Measurements from ENCODE around the gene CAVIN3.

The CAVIN3 gene

DNA sequence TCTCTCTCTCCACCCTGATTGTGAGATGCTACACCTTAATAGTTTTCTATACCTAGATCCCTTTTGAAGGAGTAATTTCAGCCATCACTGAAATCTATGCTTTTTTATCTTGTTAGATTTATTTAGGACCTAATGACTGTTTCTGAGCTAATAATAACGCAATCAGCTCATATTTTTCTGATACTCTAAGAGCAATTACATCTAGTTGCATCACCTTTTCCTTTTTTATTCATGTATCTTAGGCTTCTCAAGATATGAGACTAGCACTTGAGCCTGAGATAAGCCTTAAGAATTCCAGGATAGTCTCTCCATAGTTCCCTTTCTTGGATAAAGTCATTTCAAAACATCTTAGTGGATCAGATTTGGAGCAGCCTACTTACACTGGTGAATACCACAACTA lies 25.1 kb upstream of the CAVIN3 start:
- TF ChIP-seq, protein P1, sequence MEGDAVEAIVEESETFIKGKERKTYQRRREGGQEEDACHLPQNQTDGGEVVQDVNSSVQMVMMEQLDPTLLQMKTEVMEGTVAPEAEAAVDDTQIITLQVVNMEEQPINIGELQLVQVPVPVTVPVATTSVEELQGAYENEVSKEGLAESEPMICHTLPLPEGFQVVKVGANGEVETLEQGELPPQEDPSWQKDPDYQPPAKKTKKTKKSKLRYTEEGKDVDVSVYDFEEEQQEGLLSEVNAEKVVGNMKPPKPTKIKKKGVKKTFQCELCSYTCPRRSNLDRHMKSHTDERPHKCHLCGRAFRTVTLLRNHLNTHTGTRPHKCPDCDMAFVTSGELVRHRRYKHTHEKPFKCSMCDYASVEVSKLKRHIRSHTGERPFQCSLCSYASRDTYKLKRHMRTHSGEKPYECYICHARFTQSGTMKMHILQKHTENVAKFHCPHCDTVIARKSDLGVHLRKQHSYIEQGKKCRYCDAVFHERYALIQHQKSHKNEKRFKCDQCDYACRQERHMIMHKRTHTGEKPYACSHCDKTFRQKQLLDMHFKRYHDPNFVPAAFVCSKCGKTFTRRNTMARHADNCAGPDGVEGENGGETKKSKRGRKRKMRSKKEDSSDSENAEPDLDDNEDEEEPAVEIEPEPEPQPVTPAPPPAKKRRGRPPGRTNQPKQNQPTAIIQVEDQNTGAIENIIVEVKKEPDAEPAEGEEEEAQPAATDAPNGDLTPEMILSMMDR (conservative IDR thresholded peaks at IDR 0.05; ENCODE audit: low read length) = no peak

DNA sequence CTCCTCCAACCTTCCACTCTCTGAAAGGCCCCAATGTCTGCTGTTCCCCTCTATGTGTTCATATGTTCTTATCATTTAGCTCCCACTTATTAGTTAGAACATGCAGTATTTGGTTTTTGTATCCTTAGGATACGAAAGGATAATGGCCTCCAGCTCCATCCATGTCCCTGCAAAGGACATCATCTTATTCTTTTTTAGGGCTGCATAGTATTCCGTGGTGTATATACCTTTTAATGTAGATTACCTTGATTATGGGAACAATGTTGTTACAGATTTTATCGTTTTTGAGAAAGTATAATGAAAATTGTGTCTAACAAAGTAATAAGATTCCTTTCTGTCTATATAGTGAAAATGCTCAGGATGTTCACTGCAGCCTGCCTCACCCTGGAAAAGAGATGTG lies 16.0 kb upstream of the CAVIN3 start:
- H3K4me3 ChIP-seq (ENCODE audit: low read length) = no peak overlapping the region
- TF ChIP-seq, protein P1 (conservative IDR thresholded peaks at IDR 0.05; ENCODE audit: low read length) = no peak
- no peak for DNase-seq (ENCODE audit: low read depth)

More for the DNA sequence above, 25.1 kb upstream of the CAVIN3 start:
- no peak overlapping the region for H3K4me3 ChIP-seq (ENCODE audit: low read length)
- DNase-seq (ENCODE audit: low read depth) = no peak

DNA sequence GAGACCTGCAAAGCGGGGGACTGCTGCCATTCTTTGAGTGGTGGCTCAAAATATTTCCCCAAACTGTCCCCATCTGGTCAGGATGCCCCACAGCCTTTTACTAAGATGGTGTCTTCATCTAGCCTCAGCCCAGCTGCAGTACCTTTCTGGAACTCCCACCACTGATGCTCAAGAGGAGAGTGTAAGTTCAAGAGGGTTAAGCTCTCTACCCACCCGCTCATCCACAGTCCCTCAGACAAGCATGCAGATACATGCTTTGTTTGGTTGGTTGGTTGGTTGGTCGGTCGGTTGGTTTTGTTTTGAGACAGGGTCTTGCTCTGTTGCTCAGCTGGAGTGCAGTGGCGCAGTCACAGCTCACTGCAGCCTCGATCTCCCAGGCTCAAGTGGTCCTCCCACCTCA lies 14.5 kb upstream of the CAVIN3 start:
- no peak for DNase-seq (ENCODE audit: low read depth)
- TF ChIP-seq, protein P1 (conservative IDR thresholded peaks at IDR 0.05; ENCODE audit: low read length) = no peak
- H3K4me3 ChIP-seq (ENCODE audit: low read length) = no peak overlapping the region

DNA sequence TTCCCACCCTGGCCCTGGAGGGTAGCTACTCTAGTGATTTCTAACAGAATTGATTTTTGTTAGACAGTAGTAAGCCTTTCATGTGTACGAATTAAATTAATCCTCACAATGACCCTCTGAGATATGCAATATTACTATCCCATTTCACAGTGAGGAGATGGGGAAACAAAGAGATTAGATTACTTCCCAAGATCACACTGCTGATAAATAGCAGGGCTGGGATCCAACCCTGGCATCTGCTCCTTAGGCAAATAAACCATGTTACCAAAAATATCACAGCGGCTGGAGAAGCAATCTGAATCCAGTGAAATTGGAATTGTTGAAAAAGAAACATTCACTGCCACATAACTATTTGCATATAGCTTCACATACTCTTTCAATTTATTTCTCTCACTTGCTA lies 12.8 kb upstream of the CAVIN3 start:
- TF ChIP-seq, protein P1 (conservative IDR thresholded peaks at IDR 0.05; ENCODE audit: low read length) = no peak
- H3K4me3 ChIP-seq (ENCODE audit: low read length) = no peak overlapping the region
- DNase-seq (ENCODE audit: low read depth) = peak; percentile 15

DNA sequence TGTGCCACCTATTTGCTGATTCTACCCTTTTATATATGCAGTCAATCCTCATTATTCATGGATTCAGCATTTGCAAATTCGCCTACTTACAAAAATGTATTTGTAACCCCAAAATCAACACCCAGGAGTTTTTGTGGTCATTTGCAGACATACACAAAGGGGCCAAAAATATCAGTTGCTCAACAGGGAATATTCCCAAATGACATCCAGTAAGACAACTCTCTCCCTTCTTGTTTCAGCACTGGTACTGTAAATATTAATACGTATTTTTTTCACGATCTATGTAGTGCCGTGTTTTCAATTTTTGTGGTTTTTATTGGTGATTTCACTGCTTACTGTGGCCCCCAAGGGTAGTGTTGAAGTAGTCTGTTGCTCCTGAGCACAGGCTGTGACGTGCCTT lies 11.8 kb upstream of the CAVIN3 start:
- peak; percentile 16 for DNase-seq (ENCODE audit: low read depth)
- TF ChIP-seq, protein P1 (conservative IDR thresholded peaks at IDR 0.05; ENCODE audit: low read length) = no peak
- H3K4me3 ChIP-seq (ENCODE audit: low read length) = no peak overlapping the region

DNA sequence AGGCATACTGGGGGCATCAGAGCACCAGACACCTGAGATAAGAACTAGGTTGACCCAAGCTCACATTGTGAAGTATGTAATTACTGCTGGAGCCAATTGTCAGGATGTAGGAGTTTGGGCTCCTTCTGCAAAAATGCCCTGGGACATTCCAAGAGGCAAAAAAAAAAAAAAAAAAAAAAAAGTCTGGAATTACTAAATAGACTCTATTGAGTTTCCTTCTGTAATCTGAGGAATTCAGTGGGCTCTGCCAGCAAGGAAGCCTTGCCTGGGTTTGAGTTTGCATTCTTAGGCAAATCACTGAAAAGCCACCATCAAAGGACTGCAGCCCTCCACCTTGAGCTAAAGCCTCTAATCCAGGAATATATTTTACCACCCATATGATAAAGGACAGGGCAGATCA lies 8.0 kb upstream of the CAVIN3 start:
- no peak overlapping the region for H3K4me3 ChIP-seq (ENCODE audit: low read length)
- TF ChIP-seq, protein P1 (conservative IDR thresholded peaks at IDR 0.05; ENCODE audit: low read length) = no peak
- DNase-seq (ENCODE audit: low read depth) = peak; percentile 57

DNA sequence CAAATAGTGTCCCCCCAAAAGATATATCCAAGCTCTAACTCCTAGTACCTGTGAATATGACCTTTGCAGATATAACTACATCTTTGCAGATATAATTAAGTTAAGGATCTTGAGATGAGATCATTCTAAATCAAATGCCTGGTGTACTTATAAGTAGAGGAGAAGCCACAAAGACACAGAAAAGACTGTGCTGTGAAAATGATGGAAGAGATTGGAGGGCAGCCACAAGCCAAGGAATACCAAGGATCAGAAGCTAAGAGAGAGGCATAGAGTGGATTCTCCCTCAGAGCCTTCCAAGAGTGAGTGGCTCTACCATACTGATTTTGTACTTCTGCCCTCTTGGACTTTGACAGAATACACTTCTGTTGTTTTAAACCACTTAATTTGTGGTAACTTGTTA lies 7.5 kb upstream of the CAVIN3 start:
- H3K4me3 ChIP-seq (ENCODE audit: low read length) = no peak overlapping the region
- no peak for DNase-seq (ENCODE audit: low read depth)
- TF ChIP-seq, protein P1 (conservative IDR thresholded peaks at IDR 0.05; ENCODE audit: low read length) = no peak
